Mucosa of descending colon (tissue), 3 donors: Measurements from ENCODE around the gene LTB4R2. TPM values are rescaled to one million over a fixed set of nuclear protein-coding genes. Genes with fewer than 3 reads are reported as not detected.

Source experiments
- ATAC-seq: fragments of 200-7000 bp; cut with Tn5 transposase; one replicate; pipeline ENCODE4 v1.9.1; 2020; ENCODE audit warnings: mild to moderate bottlenecking, moderate library complexity
- DNase-seq, 3 donors: peaks; one replicate each; pipeline ENCODE4 v3.0.0-alpha.2; 2020
- H3K36me3 ChIP-seq: fragments of 200-600 bp; one replicate; pipeline ENCODE4 v1.8.0; 2021; ENCODE audit warnings: low read depth, mild to moderate bottlenecking
- H3K4me1 ChIP-seq: fragments of 200-600 bp; one replicate; pipeline ENCODE4 v1.8.0; 2021; ENCODE audit warnings: low read depth, mild to moderate bottlenecking
- H3K4me3 ChIP-seq: fragments of 200-600 bp; one replicate; pipeline ENCODE4 v1.8.0; 2021; ENCODE audit warnings: mild to moderate bottlenecking
- H3K9me3 ChIP-seq: fragments of 200-600 bp; one replicate; pipeline ENCODE4 v1.8.0; 2021; ENCODE audit warnings: mild to moderate bottlenecking
- CTCF ChIP-seq: fragments of 200-600 bp; IDR thresholded peaks from one replicate; pipeline ENCODE4 v1.8.0; 2022; ENCODE audit warnings: antibody characterized with exemption, mild to moderate bottlenecking
- intact Hi-C, 2 donors: fragments of 100-400 bp; cut with DNase I in 1 of 2; cut with micrococcal nuclease in 1 of 2; formaldehyde crosslinking; loops; one replicate each; pipeline versions ENCODE4 v1.11.0 to v1.11.1; 2022; cut with DNase I, micrococcal nuclease
- total RNA-seq, 3 donors: library from RNA; stranded (reverse); fragmentation: NEBNext Ultra II Directional in 2 of 3; extraction: Animal tissue kit (Norgen Biotek cat#: 25700) in 2 of 3; gene quantifications; one replicate each; pipeline versions ENCODE4 v1.2.1 to v1.2.4, GENCODE V29; 2021 to 2023
- donor health status: DM: no; HTN: no; CAD: no; lungs with moderate emphysema.
- donor health status: DM: no; HTN: no; CAD: no.
- donor health status: DM: no; HTN: yes; CAD: no.

LTB4R2 gene
- total RNA-seq, 3 donors from 2014 or later, result 3.7 to 6.3 (median 5.0) TPM

GRCh38 chr14:24278424-24278823 is 31.5 kb upstream of the LTB4R2 start:
- Histone ChIP-seq H3K4me1 (no peaks in the 10 kb centered on the region), H3K9me3 (no peaks in the 10 kb centered on the region), H3K4me3 (no peak overlapping the region), H3K36me3 (no peaks in the 10 kb centered on the region)
- intact Hi-C loops, result no loop called here
- DNase-seq (no peak), ATAC-seq (no peak)
- no peak for TF ChIP-seq CTCF

- intact Hi-C loops, result no loop called here
- H3K4me3 ChIP-seq, result no peak overlapping the region
- H3K4me1 ChIP-seq, result no peaks in the 10 kb centered on the region
- H3K36me3 ChIP-seq, result no peaks in the 10 kb centered on the region
- DNase-seq (no peak), ATAC-seq (peak; percentile 41)
- no peaks in the 10 kb centered on the region for H3K9me3 ChIP-seq
- no peak for TF ChIP-seq CTCF
Measured at GRCh38 chr14:24279301-24280186, 30.4 kb upstream of the LTB4R2 start.

- no peaks in the 10 kb centered on the region for H3K9me3 ChIP-seq
- no peaks in the 10 kb centered on the region for H3K4me1 ChIP-seq
- intact Hi-C loops, result no loop called here
- no peak for TF ChIP-seq CTCF
- DNase-seq (peak in 1 of 3 donors; percentile 7), ATAC-seq (no peak)
- H3K36me3 ChIP-seq, result no peaks in the 10 kb centered on the region
- no peak overlapping the region for H3K4me3 ChIP-seq
Measured at GRCh38 chr14:24280797-24281460, 29.0 kb upstream of the LTB4R2 start.

- intact Hi-C loops, result no loop called here
- ATAC-seq, result no peak
Measured at GRCh38 chr14:24281636-24282035, 28.3 kb upstream of the LTB4R2 start.

GRCh38 chr14:24282736-24283135 is 27.2 kb upstream of the LTB4R2 start:
- H3K9me3 ChIP-seq, result no peaks in the 10 kb centered on the region
- DNase-seq (no peak), ATAC-seq (no peak)
- no peaks in the 10 kb centered on the region for H3K36me3 ChIP-seq
- H3K4me3 ChIP-seq, result no peak overlapping the region
- H3K4me1 ChIP-seq, result no peaks in the 10 kb centered on the region
- TF ChIP-seq CTCF, result no peak
- intact Hi-C loops, result no loop called here

More at GRCh38 chr14:24281636-24282035, 28.3 kb upstream of the LTB4R2 start:
- Histone ChIP-seq H3K9me3 (no peaks in the 10 kb centered on the region), H3K4me1 (no peaks in the 10 kb centered on the region), H3K36me3 (no peaks in the 10 kb centered on the region), H3K4me3 (no peak overlapping the region)
- TF ChIP-seq CTCF, result no peak
- no peak for DNase-seq
